Endothelial cell of umbilical vein (primary cell): ENCODE results near the gene ST6GALNAC3. TPM values are rescaled to one million over a fixed set of nuclear protein-coding genes. Genes with fewer than 3 reads are reported as not detected.

Source experiments
- BruUV-seq: library from RNA; stranded (reverse); fragments of 400-500 nt; replicated peaks from 2 replicates; lab custom pipeline; 2021; lab: Mats Ljungman, UMichigan
- CTCF ChIA-PET: fragments of 300-600, 350-600 bp; sonication (Branson Sonifier 250); formaldehyde crosslinking; loops from one replicate; lab custom pipeline; 2021; ENCODE audit warnings: antibody characterized with exemption, inconsistent platforms; lab: Charles Lee
- POLR2A ChIA-PET: fragments of 300-600, 350-600 bp; sonication (Branson Sonifier 250); formaldehyde crosslinking; loops from one replicate; lab custom pipeline; 2021; ENCODE audit warnings: antibody characterized with exemption, inconsistent platforms; lab: Charles Lee
- DNase-seq: peaks from one replicate; pipeline ENCODE4 v3.0.0-alpha.2; 2011; ENCODE audit warnings: low read depth, low spot score
- FAIRE-seq: peaks from 2 replicates; lab custom pipeline; 2011; peaks lifted over from hg19 to GRCh38; lab: Jason Lieb, UNC
- H2AFZ ChIP-seq: 2 replicates; pipeline ENCODE4 v1.6.0; 2012; ENCODE audit warnings: low read depth, low read length, control low read depth, inconsistent platforms
- H3K27ac ChIP-seq: 2 replicates; pipeline ENCODE4 v1.5.1; 2011; ENCODE audit warnings: low read depth, mild to moderate bottlenecking, control low read depth, low read length, moderate library complexity; ENCODE audit not compliant: insufficient read depth
- H3K27me3 ChIP-seq, 2 experiments: 2 replicates each; pipeline versions ENCODE4 v1.6.0 to v1.6.1; 2011; ENCODE audit warnings: low read length in 2 of 2, mixed read lengths in 1 of 2; ENCODE audit not compliant: control insufficient read depth in 2 of 2, insufficient read depth in 2 of 2
- H3K36me3 ChIP-seq, 2 experiments: 2 replicates in 1 of 2; 3 replicates in 1 of 2; pipeline ENCODE4 v1.5.1; 2011; ENCODE audit warnings: low read length in 2 of 2, mild to moderate bottlenecking in 1 of 2, moderate library complexity in 1 of 2; ENCODE audit not compliant: control insufficient read depth in 2 of 2, insufficient read depth in 2 of 2; ENCODE audit errors: extremely low read depth in 1 of 2
- H3K4me1 ChIP-seq: 3 replicates; pipeline ENCODE4 v1.5.1; 2011; ENCODE audit warnings: mild to moderate bottlenecking, low read length; ENCODE audit not compliant: control insufficient read depth, insufficient read depth; ENCODE audit errors: extremely low read depth
- H3K4me2 ChIP-seq: 2 replicates; pipeline ENCODE4 v1.6.1; 2011; ENCODE audit warnings: low read length, control low read depth, mixed read lengths; ENCODE audit not compliant: insufficient read depth
- H3K4me3 ChIP-seq, 3 experiments: fragments of 200-600 bp in 1 of 3; sonication (generic), shearing (Covaris generic) in 1 of 3; replicated peaks in 1 of 3; 2 replicates each; pipeline ENCODE4 v1.5.1; 2011 to 2016; ENCODE audit warnings: control low read depth in 3 of 3, low read length in 3 of 3, mild to moderate bottlenecking in 2 of 3, inconsistent platforms in 1 of 3, low read depth in 1 of 3, moderate library complexity in 1 of 3; ENCODE audit not compliant: insufficient read depth in 1 of 3
- H3K79me2 ChIP-seq: 2 replicates; pipeline ENCODE4 v1.6.0; 2012; ENCODE audit warnings: low read length, inconsistent platforms; ENCODE audit not compliant: control insufficient read depth, insufficient read depth
- H3K9ac ChIP-seq: replicated peaks from 2 replicates; pipeline ENCODE3; 2011; ENCODE audit warnings: low read length, control low read depth; ENCODE audit not compliant: insufficient read depth; ENCODE audit errors: extremely low read depth
- H3K9me1 ChIP-seq: replicated peaks from 3 replicates; pipeline ENCODE4 v1.6.0; 2011; ENCODE audit warnings: mild to moderate bottlenecking, low read length; ENCODE audit not compliant: control insufficient read depth, insufficient read depth; ENCODE audit errors: extremely low read depth
- H3K9me3 ChIP-seq: replicated peaks from 2 replicates; pipeline ENCODE4 v1.5.1; 2012; ENCODE audit warnings: low read length, inconsistent platforms; ENCODE audit not compliant: control insufficient read depth, insufficient read depth
- H4K20me1 ChIP-seq: replicated peaks from 2 replicates; pipeline ENCODE3; 2011; ENCODE audit warnings: mild to moderate bottlenecking, low read length; ENCODE audit not compliant: control insufficient read depth, insufficient read depth; ENCODE audit errors: extremely low read depth
- EZH2 ChIP-seq: IDR thresholded peaks from 2 replicates; pipeline ENCODE4 v1.6.1; 2012; ENCODE audit warnings: borderline replicate concordance, low read depth, mild to moderate bottlenecking, moderate library complexity, low read length, inconsistent platforms; ENCODE audit not compliant: severe bottlenecking
- FOS ChIP-seq: IDR thresholded peaks from 2 replicates; pipeline ENCODE4 v1.6.1; 2011; ENCODE audit warnings: mild to moderate bottlenecking, low read length, moderate library complexity, borderline replicate concordance; ENCODE audit not compliant: insufficient read depth
- GATA2 ChIP-seq: IDR thresholded peaks from 2 replicates; pipeline ENCODE4 v1.7.0; 2011; ENCODE audit warnings: low read depth, mild to moderate bottlenecking, moderate library complexity, mixed read lengths, low read length; ENCODE audit not compliant: insufficient read length, insufficient read depth
- JUN ChIP-seq: IDR thresholded peaks from 2 replicates; pipeline ENCODE4 v1.6.1; 2011; ENCODE audit warnings: borderline replicate concordance, low read depth; ENCODE audit not compliant: insufficient read length, insufficient read depth
- MYC ChIP-seq: IDR thresholded peaks from one replicate; pipeline ENCODE4 v1.6.1; 2011; ENCODE audit warnings: mild to moderate bottlenecking, low read depth, low read length
- POLR2A ChIP-seq: IDR thresholded peaks from 2 replicates; pipeline ENCODE4 v1.6.1; 2012; ENCODE audit warnings: low read depth, mild to moderate bottlenecking, control low read depth, low read length
- POLR2AphosphoS5 ChIP-seq: IDR thresholded peaks from 2 replicates; pipeline ENCODE4 v1.6.1; 2012; ENCODE audit warnings: low read depth, mild to moderate bottlenecking, control low read depth, low read length, moderate library complexity; ENCODE audit not compliant: insufficient read depth
- dilution Hi-C: fragments of 300-500 bp; cut with MboI; formaldehyde crosslinking; loops from one replicate; pipeline ENCODE4 v1.15.0; 2019; ENCODE audit warnings: low sequenced_read_pairs; ENCODE audit not compliant: extremely low pct_ligation_motif_present
- intact Hi-C: fragments of 100-400 bp; cut with micrococcal nuclease; formaldehyde crosslinking; loops from one replicate; pipeline ENCODE4 v1.10.0; 2022
- polyA plus RNA-seq, 4 experiments: library from polyadenylated mRNA; depleted of rRNA in 3 of 4; stranded (reverse) in 3 of 4; unstranded in 1 of 4; fragments of >200 nt; gene quantifications; 2 replicates each; pipeline versions ENCODE4 v1.2.1 to v1.2.3, GENCODE V29; 2011 to 2012; ENCODE audit warnings: missing spikeins in 1 of 4
- total RNA-seq: library from RNA; stranded (reverse); gene quantifications from 2 replicates; pipeline ENCODE4 v1.2.3, GENCODE V29; 2021
- TF ChIP-seq, protein P1 (sequence below): IDR thresholded peaks from 2 replicates; pipeline ENCODE4 v1.6.1; 2011; ENCODE audit not compliant: insufficient read depth, insufficient read length
- TF ChIP-seq, protein P2 (sequence below), 2 donors: IDR thresholded peaks; 1 replicate in 1 of 2; 2 replicates in 1 of 2; pipeline ENCODE4 v1.5.1; 2011; ENCODE audit warnings: low read length in 2 of 2, mild to moderate bottlenecking in 2 of 2, moderate library complexity in 2 of 2, control low read depth in 1 of 2, inconsistent platforms in 1 of 2, low read depth in 1 of 2; ENCODE audit not compliant: insufficient read depth in 1 of 2; ENCODE audit errors: extremely low read depth in 1 of 2

ST6GALNAC3 gene
- total and polyA plus RNA-seq, 2 donors (not counting 3 experiments of a cell fraction or from before 2014, with no cell fraction given), result 7.6 to 48.3 TPM

DNA sequence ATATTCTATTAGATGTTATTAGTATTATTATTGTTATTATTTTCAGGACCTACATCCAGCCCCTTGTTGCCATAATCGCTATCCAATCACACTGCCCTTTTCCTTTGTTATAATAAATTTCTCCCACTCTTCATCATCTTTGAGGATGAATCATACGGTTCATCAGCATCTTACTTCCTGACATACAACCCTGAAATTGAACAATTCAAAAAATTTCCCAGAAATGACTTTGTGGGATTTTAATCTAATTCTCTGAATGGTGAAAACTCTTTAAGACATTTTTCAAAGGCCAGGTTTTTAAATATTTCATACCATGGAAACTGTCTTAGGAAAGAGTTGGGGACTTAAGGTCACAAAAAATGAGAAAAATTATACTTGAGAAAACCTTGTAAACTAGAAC is 353.5 kb downstream of the ST6GALNAC3 start:
- peak; percentile 16 for DNase-seq
- ChIA-PET POLR2A (no interaction called here), CTCF (no interaction called here)
- intact Hi-C loops (no loop called here), dilution Hi-C loops (no loop called here)
- Histone ChIP-seq H3K9me3 (no peaks in the 10 kb centered on the region), H3K4me1 (peaks cover 20% of the 10 kb centered on the region), H3K27ac (peak overlapping the region; percentile 11), H3K9ac (no peak overlapping the region), H2AFZ (no peak overlapping the region), H3K27me3 (no peaks in the 10 kb centered on the region), H3K79me2 (no peaks in the 10 kb centered on the region), H3K9me1 (no peaks in the 10 kb centered on the region), H3K4me3 (no peak overlapping the region), H4K20me1 (no peaks in the 10 kb centered on the region), H3K4me2 (no peak overlapping the region), H3K36me3 (no peaks in the 10 kb centered on the region)
- FAIRE-seq, result no peak
- no TSS peak for BruUV-seq
- TF ChIP-seq, protein P1, sequence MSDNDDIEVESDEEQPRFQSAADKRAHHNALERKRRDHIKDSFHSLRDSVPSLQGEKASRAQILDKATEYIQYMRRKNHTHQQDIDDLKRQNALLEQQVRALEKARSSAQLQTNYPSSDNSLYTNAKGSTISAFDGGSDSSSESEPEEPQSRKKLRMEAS, result no peak
- TF ChIP-seq GATA2 (no peak), POLR2A (no peak), EZH2 (no peak), POLR2AphosphoS5 (no peak), FOS (peak; percentile 54)

DNA sequence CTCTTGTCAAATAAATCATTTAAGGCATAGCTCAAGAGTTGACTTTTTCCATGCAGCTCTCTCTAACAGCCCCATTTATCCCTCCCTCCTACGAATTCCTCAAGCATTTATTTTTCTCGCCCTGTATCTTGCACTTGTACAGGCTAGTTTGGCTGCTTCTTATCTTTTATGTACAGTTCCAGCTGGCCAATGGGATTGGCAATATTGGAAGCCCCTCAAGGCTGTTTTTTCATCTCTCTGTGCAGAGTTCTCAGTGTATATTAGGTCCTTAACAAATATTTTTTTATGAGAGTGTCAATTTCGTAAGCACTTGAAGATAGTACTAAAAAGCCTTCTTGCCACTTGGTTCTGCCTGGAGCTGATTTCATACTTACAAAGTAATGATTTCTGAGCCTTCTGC is 356.0 kb downstream of the ST6GALNAC3 start:
- H3K9ac ChIP-seq, result no peak overlapping the region
- no peak overlapping the region for H3K27ac ChIP-seq
- no peak for TF ChIP-seq GATA2
- TF ChIP-seq POLR2A, result no peak
- no peak for TF ChIP-seq EZH2
- TF ChIP-seq JUN, result no peak
- TF ChIP-seq FOS, result no peak
- TF ChIP-seq, protein P1, result no peak
- no peak for TF ChIP-seq MYC
- TF ChIP-seq POLR2AphosphoS5, result no peak
- TF ChIP-seq, protein P2, sequence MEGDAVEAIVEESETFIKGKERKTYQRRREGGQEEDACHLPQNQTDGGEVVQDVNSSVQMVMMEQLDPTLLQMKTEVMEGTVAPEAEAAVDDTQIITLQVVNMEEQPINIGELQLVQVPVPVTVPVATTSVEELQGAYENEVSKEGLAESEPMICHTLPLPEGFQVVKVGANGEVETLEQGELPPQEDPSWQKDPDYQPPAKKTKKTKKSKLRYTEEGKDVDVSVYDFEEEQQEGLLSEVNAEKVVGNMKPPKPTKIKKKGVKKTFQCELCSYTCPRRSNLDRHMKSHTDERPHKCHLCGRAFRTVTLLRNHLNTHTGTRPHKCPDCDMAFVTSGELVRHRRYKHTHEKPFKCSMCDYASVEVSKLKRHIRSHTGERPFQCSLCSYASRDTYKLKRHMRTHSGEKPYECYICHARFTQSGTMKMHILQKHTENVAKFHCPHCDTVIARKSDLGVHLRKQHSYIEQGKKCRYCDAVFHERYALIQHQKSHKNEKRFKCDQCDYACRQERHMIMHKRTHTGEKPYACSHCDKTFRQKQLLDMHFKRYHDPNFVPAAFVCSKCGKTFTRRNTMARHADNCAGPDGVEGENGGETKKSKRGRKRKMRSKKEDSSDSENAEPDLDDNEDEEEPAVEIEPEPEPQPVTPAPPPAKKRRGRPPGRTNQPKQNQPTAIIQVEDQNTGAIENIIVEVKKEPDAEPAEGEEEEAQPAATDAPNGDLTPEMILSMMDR (IDR thresholded peaks at IDR 0.05; ENCODE audit: extremely low read depth in 1 of 2, insufficient read depth in 1 of 2, low read depth in 1 of 2, low read length in 2 of 2), result no peak
- ChIA-PET POLR2A (no interaction called here), CTCF (interaction anchor here (0.9 to 1.1 kb wide), 3 partner anchors 11 to 37 kb away, joined by 3 to 4 read pairs (median 3); no protein-coding TSS in a partner anchor)
- no peaks in the 10 kb centered on the region for H3K9me1 ChIP-seq
- dilution Hi-C loops (no loop called here), intact Hi-C loops (no loop called here)
- H3K4me3 ChIP-seq, result no peak overlapping the region
- no peaks in the 10 kb centered on the region for H3K27me3 ChIP-seq
- peaks cover 14% of the 10 kb centered on the region for H3K4me1 ChIP-seq
- no peak for DNase-seq
- H2AFZ ChIP-seq, result no peak overlapping the region
- H3K4me2 ChIP-seq, result no peak overlapping the region
- BruUV-seq, result no TSS peak
- H3K9me3 ChIP-seq, result no peaks in the 10 kb centered on the region
- no peak for FAIRE-seq
- H4K20me1 ChIP-seq, result no peaks in the 10 kb centered on the region
- no peaks in the 10 kb centered on the region for H3K36me3 ChIP-seq
- no peaks in the 10 kb centered on the region for H3K79me2 ChIP-seq
